PC-3 (cell line): ENCODE results near the gene PLOD3.

Experiments
- CTCF ChIP-seq: fragments of 300-600 bp; sonication (generic); conservative IDR thresholded peaks from 2 replicates; pipeline ENCODE4 v1.5.1; 2017; ENCODE audit warnings: antibody characterized with exemption, low read depth, mild to moderate bottlenecking, low read length
- EZH2 ChIP-seq: fragments of 300-600 bp; sonication (generic); IDR thresholded peaks from one replicate; pipeline ENCODE4 v1.6.1; 2017; ENCODE audit warnings: antibody characterized with exemption, mild to moderate bottlenecking, low read length; ENCODE audit not compliant: unreplicated experiment

- TF ChIP-seq EZH2 (no peak), CTCF (no peak)
Measured at GRCh38 chr7:101226721-101227120, 9.3 kb upstream of the PLOD3 start.
